SU-DHL-6 (cell line): Measurements from ENCODE around the gene MUTYH.

ENCODE experiments used
- EZH2phosphoT487 ChIP-seq: fragments of 200-600 bp; sonication (generic), shearing (Covaris generic); conservative IDR thresholded peaks from 2 replicates; pipeline ENCODE4 v1.6.1; 2018; ENCODE audit warnings: mild to moderate bottlenecking, antibody characterized with exemption, low read length, moderate library complexity, mixed read lengths
- TF ChIP-seq, protein P1 (sequence below): fragments of 200-600 bp; sonication (generic); IDR thresholded peaks from one replicate; pipeline ENCODE4 v1.5.1; 2017; ENCODE audit warnings: antibody characterized with exemption, mild to moderate bottlenecking, low read length, moderate library complexity; ENCODE audit not compliant: insufficient read depth, poor library complexity, severe bottlenecking

DNA sequence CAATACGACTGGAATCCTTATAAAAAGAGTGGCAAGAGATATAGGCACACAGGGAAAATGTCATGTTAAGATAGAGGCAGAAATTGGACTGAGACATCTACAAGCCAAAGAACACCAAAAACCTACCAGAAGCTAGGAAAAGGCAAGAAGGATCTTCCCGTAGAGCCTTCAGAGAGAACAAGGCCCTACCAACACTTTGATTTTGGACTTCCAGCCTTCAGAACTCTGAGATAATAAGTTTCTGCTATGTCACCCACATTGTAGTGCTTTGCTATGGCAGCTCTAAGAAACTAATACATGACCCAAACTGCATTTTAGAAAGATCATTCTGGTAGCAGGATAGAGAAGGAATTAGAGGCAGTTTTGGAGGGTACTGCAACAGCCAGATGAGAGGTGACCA, 24.1 kb upstream of the MUTYH start:
- TF ChIP-seq, protein P1, sequence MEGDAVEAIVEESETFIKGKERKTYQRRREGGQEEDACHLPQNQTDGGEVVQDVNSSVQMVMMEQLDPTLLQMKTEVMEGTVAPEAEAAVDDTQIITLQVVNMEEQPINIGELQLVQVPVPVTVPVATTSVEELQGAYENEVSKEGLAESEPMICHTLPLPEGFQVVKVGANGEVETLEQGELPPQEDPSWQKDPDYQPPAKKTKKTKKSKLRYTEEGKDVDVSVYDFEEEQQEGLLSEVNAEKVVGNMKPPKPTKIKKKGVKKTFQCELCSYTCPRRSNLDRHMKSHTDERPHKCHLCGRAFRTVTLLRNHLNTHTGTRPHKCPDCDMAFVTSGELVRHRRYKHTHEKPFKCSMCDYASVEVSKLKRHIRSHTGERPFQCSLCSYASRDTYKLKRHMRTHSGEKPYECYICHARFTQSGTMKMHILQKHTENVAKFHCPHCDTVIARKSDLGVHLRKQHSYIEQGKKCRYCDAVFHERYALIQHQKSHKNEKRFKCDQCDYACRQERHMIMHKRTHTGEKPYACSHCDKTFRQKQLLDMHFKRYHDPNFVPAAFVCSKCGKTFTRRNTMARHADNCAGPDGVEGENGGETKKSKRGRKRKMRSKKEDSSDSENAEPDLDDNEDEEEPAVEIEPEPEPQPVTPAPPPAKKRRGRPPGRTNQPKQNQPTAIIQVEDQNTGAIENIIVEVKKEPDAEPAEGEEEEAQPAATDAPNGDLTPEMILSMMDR: no peak
- TF ChIP-seq EZH2phosphoT487: no peak
